Neutrophil (primary cell): Measurements from ENCODE around the gene AFTPH.
A peak's percentile ranks its signal among the peaks of the same experiment; 100 is the strongest.

ENCODE experiments used
- H3K27ac ChIP-seq: fragments of 200-600 bp; sonication (generic); 2 replicates; pipeline ENCODE4 v1.5.1; 2016; ENCODE audit warnings: mild to moderate bottlenecking, moderate library complexity
- H3K27me3 ChIP-seq: fragments of 200-600 bp; sonication (generic); 2 replicates; pipeline ENCODE4 v1.6.0; 2016; ENCODE audit warnings: mild to moderate bottlenecking
- H3K36me3 ChIP-seq: fragments of 200-600 bp; sonication (generic); 2 replicates; pipeline ENCODE4 v1.5.1; 2017
- H3K4me1 ChIP-seq, 2 experiments: fragments of 200-600 bp in 1 of 2; sonication (generic) in 1 of 2; 1 replicate in 1 of 2; 2 replicates in 1 of 2; pipeline versions ENCODE4 v1.5.1 to v1.6.1; 2013 to 2016; ENCODE audit warnings: low read depth in 1 of 2, low read length in 1 of 2, mild to moderate bottlenecking in 1 of 2, moderate library complexity in 1 of 2; ENCODE audit not compliant: control insufficient read depth in 1 of 2, insufficient read depth in 1 of 2
- H3K4me3 ChIP-seq, 2 experiments: fragments of 200-600 bp in 1 of 2; sonication (generic) in 1 of 2; 1 replicate in 1 of 2; 2 replicates in 1 of 2; pipeline ENCODE4 v1.5.1; 2013 to 2016; ENCODE audit warnings: low read depth in 1 of 2, low read length in 1 of 2, mild to moderate bottlenecking in 1 of 2, moderate library complexity in 1 of 2
- H3K9me3 ChIP-seq: fragments of 200-600 bp; sonication (generic); 2 replicates; pipeline ENCODE4 v1.5.1; 2016
- TF ChIP-seq, protein P1 (sequence below): fragments of 200-600 bp; sonication (generic); IDR thresholded peaks from 2 replicates; pipeline ENCODE4 v1.5.1; 2016; ENCODE audit warnings: antibody characterized with exemption

The AFTPH gene, protein sequence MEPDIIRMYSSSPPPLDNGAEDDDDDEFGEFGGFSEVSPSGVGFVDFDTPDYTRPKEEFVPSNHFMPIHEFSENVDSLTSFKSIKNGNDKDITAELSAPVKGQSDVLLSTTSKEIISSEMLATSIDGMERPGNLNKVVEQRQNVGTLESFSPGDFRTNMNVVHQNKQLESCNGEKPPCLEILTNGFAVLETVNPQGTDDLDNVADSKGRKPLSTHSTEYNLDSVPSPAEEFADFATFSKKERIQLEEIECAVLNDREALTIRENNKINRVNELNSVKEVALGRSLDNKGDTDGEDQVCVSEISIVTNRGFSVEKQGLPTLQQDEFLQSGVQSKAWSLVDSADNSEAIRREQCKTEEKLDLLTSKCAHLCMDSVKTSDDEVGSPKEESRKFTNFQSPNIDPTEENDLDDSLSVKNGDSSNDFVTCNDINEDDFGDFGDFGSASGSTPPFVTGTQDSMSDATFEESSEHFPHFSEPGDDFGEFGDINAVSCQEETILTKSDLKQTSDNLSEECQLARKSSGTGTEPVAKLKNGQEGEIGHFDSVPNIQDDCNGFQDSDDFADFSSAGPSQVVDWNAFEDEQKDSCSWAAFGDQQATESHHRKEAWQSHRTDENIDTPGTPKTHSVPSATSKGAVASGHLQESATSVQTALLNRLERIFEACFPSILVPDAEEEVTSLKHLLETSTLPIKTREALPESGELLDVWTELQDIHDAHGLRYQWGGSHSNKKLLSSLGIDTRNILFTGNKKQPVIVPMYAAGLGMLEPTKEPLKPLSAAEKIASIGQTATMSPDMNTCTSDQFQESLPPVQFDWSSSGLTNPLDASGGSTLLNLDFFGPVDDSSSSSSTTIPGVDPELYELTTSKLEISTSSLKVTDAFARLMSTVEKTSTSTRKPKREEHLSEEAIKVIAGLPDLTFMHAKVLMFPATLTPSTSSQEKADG

DNA sequence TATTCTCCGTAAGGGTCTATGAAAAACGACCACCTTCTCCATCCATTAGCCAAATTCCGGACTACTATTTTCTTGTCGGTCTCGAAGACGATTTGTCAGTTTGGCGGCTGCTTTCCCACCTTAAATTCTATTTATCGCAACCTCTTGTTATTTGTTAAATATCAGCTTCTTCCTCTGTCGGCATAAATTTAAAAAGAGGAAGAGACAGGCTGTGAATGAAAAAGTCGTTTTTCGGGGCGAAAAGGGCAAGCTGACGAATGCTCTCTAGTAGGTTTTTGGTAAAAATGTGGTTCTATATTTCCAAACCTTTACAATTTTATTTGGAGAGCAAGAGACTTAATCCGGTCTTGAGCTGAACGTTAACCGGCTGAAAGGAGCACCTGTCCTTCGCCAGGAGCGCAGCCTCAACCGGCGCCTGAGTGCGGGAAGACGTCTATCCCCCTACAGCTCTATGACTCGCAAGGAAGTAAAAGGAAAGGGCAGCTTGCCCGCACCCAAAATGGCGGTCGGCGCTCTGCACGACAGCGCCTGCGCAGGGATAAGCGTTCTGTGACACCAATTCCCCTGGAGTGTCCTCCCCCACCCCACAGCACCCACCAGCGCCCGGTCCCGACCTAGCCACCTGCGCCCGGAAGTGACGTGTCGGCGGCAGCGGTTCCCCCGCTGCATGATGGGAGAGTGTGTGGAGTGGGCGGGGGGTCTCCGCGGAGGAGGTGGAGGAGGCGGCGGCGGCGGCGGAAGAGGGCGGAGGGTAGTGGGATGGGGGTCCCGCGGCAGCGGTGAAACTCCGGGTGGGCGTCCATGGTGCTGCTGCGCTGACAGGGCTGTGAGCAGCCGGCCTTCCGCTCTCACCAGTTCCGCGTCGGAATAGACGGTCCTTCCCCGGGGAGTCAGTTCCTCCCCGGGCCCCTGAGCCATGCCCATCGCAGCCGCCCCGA, at the start of gene AFTPH:
Gene AFTPH (plus strand): TSS at position 663 of the 938 bp plus-strand sequence. CDS start 27,147 bp downstream, outside the sequence.
- Histone ChIP-seq H3K36me3 (no peaks in the 10 kb centered on the region), H3K4me3 (peak within 1 kb of the TSS; percentile 83 to 85), H3K27ac (peak within 1 kb of the TSS; percentile 99), H3K4me1 (peaks cover 29 to 38% of the 10 kb centered on the region in 2 experiments), H3K27me3 (no peaks in the 10 kb centered on the region), H3K9me3 (no peaks in the 10 kb centered on the region)
- TF ChIP-seq, protein P1, sequence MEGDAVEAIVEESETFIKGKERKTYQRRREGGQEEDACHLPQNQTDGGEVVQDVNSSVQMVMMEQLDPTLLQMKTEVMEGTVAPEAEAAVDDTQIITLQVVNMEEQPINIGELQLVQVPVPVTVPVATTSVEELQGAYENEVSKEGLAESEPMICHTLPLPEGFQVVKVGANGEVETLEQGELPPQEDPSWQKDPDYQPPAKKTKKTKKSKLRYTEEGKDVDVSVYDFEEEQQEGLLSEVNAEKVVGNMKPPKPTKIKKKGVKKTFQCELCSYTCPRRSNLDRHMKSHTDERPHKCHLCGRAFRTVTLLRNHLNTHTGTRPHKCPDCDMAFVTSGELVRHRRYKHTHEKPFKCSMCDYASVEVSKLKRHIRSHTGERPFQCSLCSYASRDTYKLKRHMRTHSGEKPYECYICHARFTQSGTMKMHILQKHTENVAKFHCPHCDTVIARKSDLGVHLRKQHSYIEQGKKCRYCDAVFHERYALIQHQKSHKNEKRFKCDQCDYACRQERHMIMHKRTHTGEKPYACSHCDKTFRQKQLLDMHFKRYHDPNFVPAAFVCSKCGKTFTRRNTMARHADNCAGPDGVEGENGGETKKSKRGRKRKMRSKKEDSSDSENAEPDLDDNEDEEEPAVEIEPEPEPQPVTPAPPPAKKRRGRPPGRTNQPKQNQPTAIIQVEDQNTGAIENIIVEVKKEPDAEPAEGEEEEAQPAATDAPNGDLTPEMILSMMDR: peak; percentile 47

DNA sequence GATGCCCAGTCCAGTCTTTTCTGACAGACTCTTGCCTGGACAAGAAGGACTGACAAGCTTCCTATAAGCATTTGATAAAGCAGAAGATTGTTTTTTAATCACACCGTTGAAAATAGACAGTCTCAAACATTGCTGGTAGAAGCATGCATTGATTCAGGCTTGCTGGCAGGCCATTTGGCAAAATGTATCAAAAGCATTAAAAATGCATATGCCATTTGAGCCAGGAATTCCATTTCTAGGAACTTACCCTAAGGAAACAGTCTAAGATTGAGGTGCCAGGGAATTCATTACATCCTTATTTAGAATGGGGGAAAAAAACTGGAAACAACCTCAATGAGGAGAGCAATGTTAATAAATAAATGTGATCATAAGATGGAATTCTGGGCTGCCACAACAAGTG, 49.5 kb upstream of the AFTPH start:
- no peaks in the 10 kb centered on the region for H3K9me3 ChIP-seq
- H3K4me1 ChIP-seq: peaks cover 18 to 31% of the 10 kb centered on the region in 2 experiments
- peak overlapping the region; percentile 74 for H3K27ac ChIP-seq
- H3K4me3 ChIP-seq: no peak overlapping the region
- no peaks in the 10 kb centered on the region for H3K36me3 ChIP-seq
- no peaks in the 10 kb centered on the region for H3K27me3 ChIP-seq
- TF ChIP-seq, protein P1: no peak

DNA sequence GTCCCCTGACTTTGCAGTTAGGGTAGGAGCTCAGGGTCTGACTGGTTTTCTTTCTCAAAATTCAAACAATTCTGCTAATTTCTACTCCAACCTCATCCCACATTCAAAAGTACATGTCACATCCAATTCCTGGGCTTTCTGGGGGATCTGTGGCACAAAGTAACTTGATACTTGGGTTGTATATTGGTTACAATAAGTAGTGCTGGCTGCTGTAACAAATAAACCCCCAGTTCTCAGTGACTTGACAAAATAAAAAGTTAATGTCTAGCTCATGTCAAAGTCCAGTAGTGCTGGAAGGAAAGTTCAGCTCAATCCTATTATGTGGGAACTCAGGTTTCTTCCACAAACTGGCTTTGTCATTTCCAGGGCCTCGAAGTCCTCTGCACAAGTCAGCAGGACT, 47.1 kb upstream of the AFTPH start:
- Histone ChIP-seq H3K27ac (no peak overlapping the region), H3K9me3 (no peaks in the 10 kb centered on the region), H3K27me3 (no peaks in the 10 kb centered on the region), H3K36me3 (no peaks in the 10 kb centered on the region), H3K4me3 (no peak overlapping the region), H3K4me1 (peaks cover 18 to 31% of the 10 kb centered on the region in 2 experiments)
- TF ChIP-seq, protein P1: no peak

DNA sequence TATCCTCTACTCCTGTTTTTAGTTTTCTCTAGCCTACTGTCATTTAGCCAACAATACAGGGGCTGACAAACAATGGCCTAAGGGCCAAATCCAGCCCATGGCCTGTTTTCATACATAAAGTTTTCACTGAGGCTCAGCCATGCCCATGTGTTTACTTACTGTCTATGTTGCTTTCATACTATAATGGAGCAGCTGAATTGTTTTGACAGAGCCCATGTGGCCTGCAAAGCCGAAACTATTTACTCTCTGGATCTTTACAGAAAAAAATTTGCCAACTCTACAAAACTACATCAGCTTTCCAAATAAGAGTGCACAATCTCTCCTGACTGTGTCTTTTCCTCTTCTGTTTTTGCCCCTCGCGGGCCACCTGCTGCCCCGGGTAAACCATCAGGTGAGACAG, 46.1 kb upstream of the AFTPH start:
- no peaks in the 10 kb centered on the region for H3K27me3 ChIP-seq
- no peaks in the 10 kb centered on the region for H3K36me3 ChIP-seq
- no peak overlapping the region for H3K4me3 ChIP-seq
- TF ChIP-seq, protein P1: no peak
- H3K27ac ChIP-seq: no peak overlapping the region
- H3K9me3 ChIP-seq: no peaks in the 10 kb centered on the region
- peaks cover 18 to 29% of the 10 kb centered on the region in 2 experiments for H3K4me1 ChIP-seq
